ENCODE results near the gene LCN6.
"Not testable (repeated sequence)": the region's sequence is repeated elsewhere in the genome, so short reads cannot be mapped to it uniquely, and the experiment has no call there.

LCN6 gene

DNA sequence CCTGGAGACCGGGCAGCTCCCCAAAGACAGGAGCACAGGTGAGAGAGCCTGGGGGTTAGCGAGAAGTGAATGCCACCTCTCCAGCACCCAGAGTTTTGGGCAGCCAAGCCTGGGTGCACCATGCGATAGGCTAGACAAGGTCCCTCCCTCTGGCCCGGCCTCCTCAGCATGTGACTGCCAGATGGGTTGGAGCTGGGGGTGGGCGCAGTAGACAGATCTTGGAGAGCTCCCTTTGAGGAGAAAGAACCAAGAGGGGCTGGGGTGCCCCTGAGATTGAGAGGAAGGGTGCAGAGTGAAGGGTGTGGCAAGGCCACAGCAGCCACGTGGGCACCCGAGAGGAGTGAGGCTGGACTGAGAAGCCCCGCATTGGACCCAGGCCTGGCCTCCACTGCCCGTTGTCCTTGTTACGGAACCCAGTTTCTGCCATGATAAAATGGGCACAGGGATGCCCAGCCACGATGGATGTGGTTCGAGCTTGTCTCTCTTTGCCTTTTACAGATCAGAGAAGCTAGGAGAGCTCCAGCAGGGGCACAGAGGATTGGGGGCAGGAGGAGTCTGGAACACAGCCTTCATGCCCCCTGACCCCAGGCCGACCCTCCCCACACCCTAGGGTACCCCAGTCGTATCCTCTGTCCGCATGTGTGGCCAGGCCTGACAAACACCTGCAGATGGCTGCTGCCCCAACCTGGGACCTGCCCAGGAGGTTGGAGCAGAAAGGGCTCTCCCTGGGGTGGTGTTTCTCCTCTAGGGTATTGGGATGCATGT, 44.2 kb upstream of the LCN6 start:
- TF ChIP-seq, protein P1, sequence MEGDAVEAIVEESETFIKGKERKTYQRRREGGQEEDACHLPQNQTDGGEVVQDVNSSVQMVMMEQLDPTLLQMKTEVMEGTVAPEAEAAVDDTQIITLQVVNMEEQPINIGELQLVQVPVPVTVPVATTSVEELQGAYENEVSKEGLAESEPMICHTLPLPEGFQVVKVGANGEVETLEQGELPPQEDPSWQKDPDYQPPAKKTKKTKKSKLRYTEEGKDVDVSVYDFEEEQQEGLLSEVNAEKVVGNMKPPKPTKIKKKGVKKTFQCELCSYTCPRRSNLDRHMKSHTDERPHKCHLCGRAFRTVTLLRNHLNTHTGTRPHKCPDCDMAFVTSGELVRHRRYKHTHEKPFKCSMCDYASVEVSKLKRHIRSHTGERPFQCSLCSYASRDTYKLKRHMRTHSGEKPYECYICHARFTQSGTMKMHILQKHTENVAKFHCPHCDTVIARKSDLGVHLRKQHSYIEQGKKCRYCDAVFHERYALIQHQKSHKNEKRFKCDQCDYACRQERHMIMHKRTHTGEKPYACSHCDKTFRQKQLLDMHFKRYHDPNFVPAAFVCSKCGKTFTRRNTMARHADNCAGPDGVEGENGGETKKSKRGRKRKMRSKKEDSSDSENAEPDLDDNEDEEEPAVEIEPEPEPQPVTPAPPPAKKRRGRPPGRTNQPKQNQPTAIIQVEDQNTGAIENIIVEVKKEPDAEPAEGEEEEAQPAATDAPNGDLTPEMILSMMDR (conservative IDR thresholded peaks at IDR 0.05; ENCODE audit: low read depth, low read length) = no peak
- H3K4me3 ChIP-seq (ENCODE audit: low read depth, low read length) = no peak overlapping the region
- no peak for DNase-seq (ENCODE audit: low read depth)

DNA sequence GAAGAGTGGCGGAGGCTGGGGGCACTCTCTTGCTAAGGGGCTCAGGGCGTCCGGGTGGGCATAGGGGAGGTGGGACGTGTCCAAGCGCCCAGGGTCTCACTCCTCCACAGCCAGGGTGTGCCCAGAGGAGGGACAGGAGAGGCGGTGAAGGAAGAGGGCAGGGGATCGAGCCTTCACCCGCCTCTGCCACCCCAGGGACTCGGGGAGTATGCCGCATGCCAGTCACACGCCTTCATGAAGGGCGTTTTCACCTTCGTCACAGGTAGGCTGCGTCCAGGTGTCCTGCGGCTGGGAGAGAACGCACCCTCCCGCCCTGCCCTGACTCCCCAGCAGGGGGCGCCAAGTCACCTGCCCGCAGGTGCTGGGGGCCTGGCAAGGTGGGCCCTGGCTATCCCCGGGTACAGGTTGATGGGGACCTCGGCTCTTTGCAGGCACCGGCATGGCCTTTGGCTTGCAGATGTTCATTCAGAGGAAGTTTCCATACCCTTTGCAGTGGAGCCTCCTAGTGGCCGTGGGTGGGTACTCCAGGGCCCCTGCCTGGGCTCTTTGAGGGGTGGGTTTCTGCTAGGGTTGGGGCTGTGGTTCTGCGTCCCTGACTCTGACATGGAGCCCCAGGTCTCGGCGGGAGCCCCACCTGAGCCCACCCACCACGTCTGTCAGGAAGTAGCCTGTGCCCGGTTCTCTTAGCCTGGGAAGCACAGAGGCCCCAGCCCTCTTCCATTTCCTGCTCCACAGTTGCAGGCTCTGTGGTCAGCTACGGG, 43.4 kb upstream of the LCN6 start:
- peak overlapping the region; percentile 88 for H3K4me3 ChIP-seq (ENCODE audit: low read depth, low read length)
- DNase-seq (ENCODE audit: low read depth) = no peak
- TF ChIP-seq, protein P1 (conservative IDR thresholded peaks at IDR 0.05; ENCODE audit: low read depth, low read length) = peak; percentile 81

DNA sequence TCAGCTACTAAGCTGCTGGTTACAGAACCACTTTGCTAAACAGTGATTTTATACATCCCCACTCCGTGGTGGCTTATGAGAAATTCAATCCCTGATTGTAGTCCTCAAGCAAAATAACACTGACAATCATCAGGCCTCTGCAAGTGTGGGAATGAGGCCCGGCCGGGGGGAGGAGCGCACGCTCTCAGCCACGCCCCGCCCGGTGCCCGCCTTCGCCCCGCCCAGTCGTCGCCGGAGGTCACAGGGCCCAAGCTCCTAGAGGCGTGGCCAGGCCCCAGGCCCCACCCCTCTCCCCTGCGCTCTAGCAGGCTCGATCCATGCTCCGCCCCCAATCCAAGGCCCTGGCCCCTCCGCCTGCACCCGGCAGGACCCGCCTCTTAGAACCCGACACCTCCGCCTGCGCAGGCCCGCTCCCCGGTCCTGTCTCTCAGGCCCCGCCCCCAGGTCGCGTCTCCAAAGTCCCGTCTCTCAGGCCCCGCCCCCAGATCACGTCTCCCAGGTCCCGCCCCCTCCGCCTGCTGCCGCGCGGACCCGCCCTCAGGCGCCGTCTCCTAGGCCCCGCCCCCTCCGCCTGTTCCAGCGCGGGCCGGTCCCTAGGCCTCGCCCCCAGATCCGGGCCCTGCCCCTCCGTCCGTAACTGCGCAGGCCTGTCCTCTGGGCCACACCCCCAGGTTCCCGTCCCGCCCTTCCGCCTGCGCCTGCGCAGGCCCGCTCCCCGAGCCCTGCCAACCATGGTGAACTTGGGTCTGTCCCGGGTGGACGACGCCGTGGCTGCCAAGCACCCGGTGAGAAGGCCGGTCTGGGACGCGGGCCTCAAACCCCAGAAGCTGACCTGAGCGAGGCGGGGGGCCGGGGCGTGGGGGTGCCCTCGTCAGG, 42.6 kb upstream of the LCN6 start, which contains the start of gene TMEM141:
Gene TMEM141 (plus strand): TSS at position 705 of the 876 bp plus-strand sequence. CDS start 27 bp downstream, at position 732.
- peak; percentile 100 for DNase-seq (ENCODE audit: low read depth)
- TF ChIP-seq, protein P1 (conservative IDR thresholded peaks at IDR 0.05; ENCODE audit: low read depth, low read length) = no peak
- peak within 1 kb of the TSS; percentile 88 for H3K4me3 ChIP-seq (ENCODE audit: low read depth, low read length)

DNA sequence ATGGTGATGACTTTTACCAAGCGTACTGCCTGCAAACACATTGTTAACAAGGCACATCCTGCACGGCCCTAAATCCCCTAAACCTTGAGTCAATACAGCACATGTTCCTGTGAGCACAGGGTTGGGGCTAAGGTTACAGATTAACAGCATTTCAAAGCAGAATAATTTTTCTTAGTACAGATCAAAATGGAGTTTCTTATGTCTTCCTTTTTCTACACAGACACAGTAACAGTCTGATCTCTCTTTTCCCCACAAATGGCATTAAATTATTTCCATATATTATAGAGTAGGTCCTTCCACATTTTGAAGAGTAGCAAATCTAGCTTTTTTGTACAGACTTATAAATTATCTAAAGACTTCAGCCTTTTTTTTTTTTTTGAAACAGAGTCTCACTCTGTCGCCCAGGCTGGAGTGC, 41.2 kb upstream of the LCN6 start:
- TF ChIP-seq, protein P1 (conservative IDR thresholded peaks at IDR 0.05; ENCODE audit: low read depth, low read length) = no peak
- DNase-seq (ENCODE audit: low read depth) = no peak
- H3K4me3 ChIP-seq (ENCODE audit: low read depth, low read length) = no peak overlapping the region

DNA sequence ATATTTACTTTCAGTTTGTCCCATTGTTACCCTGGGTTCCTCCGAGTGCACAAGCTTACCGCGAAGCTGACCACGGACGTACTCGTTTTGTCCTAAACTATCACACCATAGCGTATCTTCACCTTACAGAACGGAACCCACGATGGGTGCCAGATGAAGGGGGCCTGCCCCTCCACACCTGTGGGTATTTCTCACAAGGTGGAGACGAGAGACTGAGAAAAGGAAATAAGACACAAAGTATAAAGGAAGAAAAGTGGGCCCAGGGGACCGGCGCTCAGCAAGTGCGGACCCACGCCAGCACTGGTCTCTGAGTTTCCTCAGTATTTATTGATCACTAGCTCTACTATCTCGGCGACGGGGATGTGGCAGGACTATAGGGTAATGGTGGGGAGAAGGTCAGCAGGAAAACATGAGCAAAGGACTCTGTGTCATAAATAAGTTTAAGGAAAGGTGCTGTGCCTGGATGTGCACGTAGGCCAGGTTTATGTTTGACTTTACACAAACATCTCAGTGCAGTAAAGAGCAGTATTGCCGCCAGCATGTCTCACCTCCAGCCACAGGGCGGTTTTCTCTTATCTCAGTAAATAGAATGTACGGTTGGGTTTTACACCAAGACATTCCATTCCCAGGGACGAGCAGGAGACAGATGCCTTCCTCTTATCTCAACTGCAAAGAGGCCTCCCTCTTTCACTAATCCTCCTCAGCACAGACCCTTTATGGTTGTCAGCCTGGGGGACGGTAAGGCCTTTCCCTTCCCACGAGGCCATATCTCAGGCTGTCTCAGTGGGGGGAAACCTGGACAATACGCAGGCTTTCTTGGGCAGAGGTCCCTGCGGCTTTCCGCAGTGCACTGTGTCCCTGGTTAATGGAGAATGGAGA, 40.6 kb upstream of the LCN6 start:
- H3K4me3 ChIP-seq (ENCODE audit: low read depth, low read length) = peak overlapping the region; percentile 0
- DNase-seq (ENCODE audit: low read depth) = not testable (repeated sequence)

DNA sequence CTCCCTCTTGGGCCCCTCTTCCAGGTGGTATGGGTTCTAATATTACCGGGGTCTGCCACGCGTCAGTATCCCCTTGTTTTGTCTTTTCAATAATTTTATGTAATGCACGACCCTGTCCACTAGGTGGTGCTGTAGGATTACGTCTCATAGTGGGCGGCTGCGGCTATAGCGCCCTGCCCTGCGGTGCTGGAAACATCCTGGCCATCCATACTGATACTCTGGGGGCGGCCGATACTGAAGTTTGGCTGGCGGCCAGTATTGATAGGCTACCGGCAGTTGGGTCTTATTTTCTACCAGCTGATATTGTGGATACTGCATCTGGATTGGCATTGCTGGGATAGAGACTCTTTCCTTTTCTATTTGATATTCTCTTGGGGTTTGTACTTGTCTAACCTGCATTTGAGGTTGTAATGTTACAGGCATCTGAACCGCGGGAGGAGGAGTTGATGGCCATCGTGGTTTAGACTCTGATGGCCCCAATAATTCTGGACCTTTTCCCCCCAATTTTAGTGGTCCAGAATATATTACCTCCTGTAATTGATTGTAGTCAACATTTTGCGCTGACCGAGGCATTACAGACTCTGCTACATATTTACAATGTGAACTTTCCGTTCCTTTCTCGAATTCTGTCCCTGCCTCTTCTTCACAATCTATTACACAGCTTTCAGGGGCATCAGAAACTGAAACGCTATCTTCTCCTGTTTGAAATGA, 39.5 kb upstream of the LCN6 start:
- TF ChIP-seq, protein P1 (conservative IDR thresholded peaks at IDR 0.05; ENCODE audit: low read depth, low read length) = peak; percentile 81
- DNase-seq (ENCODE audit: low read depth) = peak; percentile 66
- peak overlapping the region; percentile 34 for H3K4me3 ChIP-seq (ENCODE audit: low read depth, low read length)

DNA sequence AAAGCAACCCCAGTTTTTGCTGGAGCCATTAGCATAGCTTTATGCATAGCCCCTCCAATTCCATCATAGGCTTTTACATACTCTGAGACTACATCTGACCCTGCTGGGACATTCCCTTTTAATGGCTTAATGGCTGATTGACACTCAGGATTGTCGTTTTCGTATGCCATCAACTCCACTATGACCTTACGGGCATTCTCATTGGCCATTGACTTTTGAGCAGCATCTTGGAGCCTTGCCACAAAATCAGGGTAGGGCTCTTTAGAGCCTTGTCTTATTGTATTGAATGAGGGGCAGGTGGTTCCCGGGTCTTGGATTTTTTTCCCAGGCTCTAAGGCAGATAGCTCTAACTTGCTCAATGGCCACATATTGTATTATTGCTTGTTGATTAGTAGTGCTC, 38.7 kb upstream of the LCN6 start:
- H3K4me3 ChIP-seq (ENCODE audit: low read depth, low read length); DNase-seq (ENCODE audit: low read depth): not testable (repeated sequence)

All from choroid plexus epithelial cell (primary cell).